Right lung (tissue), 5 donors: ENCODE results near the gene CHMP2B. TPM values are rescaled to one million over a fixed set of nuclear protein-coding genes. Genes with fewer than 3 reads are reported as not detected.
A peak's percentile ranks its signal among the peaks of the same experiment; 100 is the strongest.
"Not testable (repeated sequence)": the region's sequence is repeated elsewhere in the genome, so short reads cannot be mapped to it uniquely, and the experiment has no call there.

Source experiments
- DNase-seq, 2 donors: peaks; one replicate each; pipeline ENCODE4 v3.0.0-alpha.2; 2013
- polyA plus RNA-seq, 5 donors: library from polyadenylated mRNA; unstranded; fragments of 120-200 nt; gene quantifications; one replicate each; pipeline versions ENCODE4 v1.2.1 to v1.2.3, GENCODE V29; 2013; ENCODE audit warnings: inconsistent platforms in 1 of 5, low replicate concordance in 1 of 5; ENCODE audit not compliant: insufficient read length in 5 of 5, insufficient read depth in 1 of 5

CHMP2B gene
- polyA plus RNA-seq, 5 donors: 39.1 to 52.1 (median 46.2) TPM

- peak in 1 of 2 donors; percentile 12 for DNase-seq
These were observed 1.4 kb upstream of the CHMP2B start for GRCh38 chr3:87225659-87226058.

- DNase-seq: no peak
These were observed 681 bp downstream of the CHMP2B start for GRCh38 chr3:87227835-87228144.

DNA sequence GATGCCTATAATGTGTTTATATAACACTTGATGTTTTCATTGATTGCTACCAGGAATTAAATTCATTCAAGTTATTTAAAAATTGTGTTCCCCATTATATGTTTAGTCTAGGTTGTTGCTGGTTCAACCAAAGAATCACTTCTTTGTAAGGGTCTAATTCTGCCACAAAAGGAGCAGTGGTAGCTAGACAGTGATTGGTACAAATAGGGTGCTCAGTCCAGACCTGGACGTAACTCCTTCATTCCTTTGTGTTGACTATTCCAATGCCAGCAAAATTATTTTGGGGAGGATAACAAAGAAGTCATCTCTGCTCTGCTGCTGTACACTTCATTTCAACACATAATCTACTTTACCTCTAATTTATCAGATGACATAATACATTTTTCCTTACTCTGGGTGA lies 1.2 kb downstream of the CHMP2B start:
- no peak for DNase-seq

DNA sequence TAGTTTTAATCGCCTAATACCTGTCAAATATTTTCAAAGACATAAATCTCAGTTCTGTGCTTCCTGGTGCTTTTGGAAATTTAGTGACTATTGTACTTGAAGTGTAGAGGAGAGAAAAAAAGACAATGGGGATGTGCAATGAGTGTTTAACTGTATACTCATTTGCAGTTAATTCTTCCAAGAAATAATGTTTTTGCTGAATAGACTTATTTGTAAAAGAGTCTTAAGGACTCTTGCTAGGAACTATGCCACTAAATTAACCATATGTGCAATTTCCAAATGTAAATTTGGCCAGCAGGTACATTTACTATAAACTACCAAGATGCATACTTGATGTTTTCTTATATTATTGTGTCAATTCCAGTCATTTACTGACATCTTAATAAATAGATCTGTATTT lies 2.0 kb downstream of the CHMP2B start:
- no peak for DNase-seq

DNA sequence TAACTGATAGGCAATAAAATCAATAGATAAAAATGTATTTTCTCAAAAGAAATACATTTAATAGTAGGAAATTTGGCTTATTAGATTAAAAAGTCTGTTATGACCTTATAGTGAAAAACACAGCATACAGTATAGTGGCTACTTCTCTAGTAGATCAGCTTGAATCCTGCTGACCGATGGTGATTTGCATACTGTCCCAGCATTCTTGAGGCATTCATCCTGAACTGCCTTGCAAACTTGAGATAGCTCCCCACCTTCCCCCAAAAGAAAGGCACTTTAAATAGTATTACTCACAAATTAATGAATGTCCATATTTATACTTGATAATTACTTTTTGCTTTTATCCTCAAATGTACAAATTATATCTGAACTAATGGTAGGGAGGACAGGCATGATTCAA lies 6.7 kb downstream of the CHMP2B start:
- no peak for DNase-seq

GRCh38 chr3:87236093-87236492 lies 9.0 kb downstream of the CHMP2B start:
- DNase-seq: no peak

DNA sequence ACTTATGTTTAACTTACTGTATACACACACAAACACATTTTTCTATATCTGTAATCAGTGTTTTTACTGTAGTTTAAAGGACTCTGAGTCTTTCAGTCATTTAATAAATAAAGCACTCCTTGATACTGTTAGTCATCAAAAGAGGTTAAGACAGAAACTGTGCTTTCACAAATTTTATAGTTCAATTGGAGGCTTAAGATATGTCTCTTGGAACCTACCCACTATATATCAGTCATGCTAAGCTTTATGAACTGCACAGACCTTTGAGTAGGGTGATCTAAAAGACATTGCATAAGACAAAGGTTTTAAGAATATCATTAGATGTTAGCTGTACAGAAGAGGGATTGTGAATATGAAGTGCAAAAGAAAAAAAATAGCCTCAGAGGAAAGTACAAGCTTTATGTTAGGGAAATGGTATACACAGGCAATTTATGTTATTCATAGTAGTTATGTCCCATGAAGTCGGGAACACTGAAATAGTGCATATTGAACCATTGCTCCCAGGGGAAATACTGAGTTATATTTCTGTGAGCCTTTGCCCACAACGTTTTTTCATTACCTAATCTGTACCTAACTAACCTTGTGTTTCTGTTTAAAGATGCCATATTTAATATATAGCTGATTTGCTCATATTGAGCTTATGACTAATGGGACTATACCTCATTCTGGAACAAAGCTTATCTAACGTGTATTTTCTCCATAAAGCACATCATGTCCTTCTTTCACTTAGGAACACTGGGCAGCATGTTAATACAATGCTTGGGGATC lies 19.7 kb downstream of the CHMP2B start:
- DNase-seq: no peak

DNA sequence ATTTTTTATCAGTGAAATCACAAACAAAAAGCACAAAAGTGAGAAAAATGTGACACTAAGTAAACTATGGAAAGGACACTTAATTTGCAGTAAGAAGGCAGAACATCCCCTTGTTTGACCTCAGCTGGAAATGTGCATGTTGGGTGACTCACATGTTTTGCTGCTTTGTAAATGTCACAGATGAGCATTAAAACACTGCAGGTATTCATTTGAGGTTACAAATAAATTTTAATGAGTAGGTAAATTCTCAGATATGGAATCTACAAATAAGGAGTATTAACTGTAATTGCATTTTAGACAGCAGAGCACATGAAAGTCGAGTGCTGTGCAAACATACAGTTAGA lies 20.3 kb downstream of the CHMP2B start:
- no peak for DNase-seq

DNA sequence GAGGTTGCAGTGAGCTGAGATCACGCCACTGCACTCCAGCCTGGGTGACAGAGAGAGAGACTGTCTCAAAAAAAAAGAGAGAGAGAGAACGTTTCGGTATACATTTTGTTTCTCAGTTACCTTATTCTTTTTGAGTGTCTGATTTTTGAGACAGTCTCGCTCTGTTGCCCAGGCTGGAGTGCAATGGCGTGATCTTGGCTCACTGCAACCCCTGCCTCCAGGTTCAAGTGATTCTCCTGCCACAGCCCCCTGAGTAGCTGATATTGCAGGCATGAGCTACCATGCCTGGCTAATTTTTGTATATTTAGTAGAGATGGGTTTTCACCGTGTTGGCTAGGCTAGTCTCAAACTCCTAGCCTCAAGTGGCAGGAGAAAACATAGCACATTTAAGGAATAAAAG lies 21.1 kb downstream of the CHMP2B start:
- DNase-seq: not testable (repeated sequence)

GRCh38 chr3:87248831-87249230 lies 21.7 kb downstream of the CHMP2B start:
- no peak for DNase-seq

GRCh38 chr3:87250009-87250408 lies 22.9 kb downstream of the CHMP2B start:
- no peak for DNase-seq

- DNase-seq: peak in 1 of 2 donors; percentile 24
These were observed 33.2 kb downstream of the CHMP2B start for GRCh38 chr3:87260270-87260669.

DNA sequence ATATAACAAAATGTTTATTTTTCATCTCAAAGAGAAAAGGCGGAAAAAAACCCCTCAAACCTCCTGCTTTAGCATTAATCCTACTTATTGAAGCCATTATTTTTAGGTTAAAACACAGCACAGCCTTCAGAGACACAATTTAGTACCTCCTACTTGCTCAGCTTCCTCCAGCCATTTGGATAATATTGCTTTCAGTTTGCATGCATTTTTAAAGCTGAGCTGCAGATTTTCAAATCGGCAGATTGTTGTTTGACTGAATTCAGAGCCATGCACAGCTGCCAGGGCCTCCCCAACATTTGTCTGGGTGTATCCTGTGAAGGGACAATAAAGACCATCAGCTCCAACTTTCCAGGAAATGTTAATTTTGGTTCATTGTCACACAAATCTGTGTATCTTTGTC lies 34.8 kb downstream of the CHMP2B start:
- DNase-seq: no peak

DNA sequence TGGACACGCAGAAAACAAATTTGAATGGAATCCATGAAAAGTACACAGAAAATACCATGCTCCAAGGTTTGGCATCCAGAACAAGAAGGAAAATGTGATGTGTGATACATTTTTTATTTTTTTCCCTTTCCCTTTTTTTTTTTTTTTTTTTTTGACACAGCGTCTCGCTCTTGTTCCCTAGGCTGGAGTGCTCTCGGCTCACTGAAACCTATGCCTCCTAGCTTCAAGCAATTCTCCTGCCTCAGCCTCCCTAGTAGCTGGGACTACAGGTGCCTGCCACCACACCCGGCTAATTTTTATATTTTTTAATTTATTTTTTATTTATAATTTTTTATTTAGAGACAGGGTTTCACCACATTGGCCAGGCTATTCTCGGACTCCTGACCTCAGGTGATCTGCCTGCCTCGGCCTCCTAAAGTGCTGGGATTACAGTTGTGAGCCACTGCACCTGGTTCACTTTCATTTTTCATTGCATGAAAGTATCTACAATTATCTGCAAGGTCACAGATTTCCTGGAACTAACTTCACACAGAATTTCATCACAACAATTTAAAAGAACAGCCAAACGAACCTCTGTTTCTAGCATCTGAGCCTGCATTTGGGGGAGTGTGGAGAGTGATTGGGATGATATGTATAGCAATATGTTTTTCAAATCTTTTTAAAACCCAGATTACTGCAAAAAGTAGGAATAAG lies 41.0 kb downstream of the CHMP2B start:
- no peak for DNase-seq

DNA sequence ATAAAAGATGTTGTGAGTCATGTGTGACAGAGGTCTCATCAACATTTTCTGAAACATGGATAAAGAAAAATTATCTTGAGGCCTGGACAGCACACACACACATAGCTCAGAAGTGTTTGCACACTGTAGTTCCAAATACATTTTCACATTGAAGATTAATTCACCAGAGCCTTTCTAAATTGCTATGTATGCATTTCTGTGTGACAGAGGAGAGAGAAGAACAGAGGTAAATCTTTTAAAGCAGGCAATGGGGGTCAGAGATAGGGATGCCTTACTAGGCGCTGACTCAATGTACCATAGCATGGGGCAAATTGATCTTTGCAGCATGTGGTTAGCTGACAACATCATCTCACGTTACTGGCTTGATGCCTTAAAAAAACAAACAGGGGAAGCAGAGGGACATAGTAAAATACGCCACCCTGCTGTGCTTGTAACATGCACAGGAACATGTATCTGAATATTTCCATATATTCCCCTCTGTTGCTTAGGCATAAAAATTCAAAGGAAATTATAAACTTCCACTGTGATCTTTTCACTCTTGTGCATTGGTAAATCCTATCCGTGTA lies 41.6 kb downstream of the CHMP2B start:
- DNase-seq: no peak

DNA sequence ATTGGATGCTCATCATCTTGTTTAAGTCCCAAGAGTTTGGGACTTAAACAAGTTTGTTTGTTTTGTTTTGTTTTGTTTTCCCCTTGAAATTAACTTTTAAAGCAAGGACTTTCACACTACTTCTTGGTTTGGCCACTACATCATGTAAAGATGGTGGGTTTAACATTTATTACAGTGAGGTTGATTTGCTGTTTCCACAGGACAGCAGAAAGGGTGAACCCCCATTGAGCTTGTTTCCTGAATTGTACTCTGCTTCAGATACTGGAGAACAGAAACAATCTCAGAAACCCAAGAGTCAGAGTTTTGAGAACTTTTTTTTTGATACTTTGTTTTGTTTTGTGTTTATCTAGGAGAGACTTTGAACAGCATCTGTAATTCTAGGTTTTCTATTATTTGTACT lies 42.6 kb downstream of the CHMP2B start:
- no peak for DNase-seq

DNA sequence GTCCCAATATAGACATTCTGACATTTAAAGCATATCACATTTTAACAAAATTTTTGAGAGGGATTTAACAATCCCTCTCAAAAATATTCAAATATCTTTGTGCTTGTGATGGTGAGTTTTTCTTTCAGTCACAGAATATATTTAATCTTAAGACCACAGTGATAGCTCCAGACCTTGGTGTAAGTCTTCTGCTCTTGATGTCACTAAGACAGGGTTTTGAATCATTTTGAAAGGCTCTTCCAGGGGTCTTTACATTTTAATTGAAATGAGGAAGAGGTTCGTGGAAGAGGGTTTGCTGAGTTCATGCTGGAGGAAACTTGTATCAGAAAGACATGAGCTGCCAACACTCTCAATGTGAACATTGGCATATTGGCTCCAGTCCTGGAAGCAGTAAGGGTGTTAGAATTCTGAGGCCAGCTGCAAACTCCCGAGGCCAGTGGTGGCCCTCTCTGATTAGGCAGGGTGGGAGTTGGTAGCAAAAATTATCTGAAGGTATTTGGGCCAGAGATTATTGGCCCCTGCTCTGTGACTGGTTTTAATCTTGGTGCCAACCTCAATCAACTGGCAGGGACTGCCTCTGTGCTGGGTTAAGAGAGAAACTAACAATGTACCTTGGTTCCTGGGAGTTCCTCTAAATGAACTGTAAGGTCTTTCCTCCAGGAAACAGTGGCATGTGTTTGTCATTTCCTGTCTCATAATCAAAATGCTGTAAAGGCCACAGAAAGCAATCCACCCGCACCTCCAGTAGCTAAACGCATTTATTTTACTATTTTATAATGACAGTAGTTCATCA lies 44.0 kb downstream of the CHMP2B start:
- DNase-seq: no peak

- no peak for DNase-seq
These were observed 45.7 kb downstream of the CHMP2B start for GRCh38 chr3:87272718-87273341.

DNA sequence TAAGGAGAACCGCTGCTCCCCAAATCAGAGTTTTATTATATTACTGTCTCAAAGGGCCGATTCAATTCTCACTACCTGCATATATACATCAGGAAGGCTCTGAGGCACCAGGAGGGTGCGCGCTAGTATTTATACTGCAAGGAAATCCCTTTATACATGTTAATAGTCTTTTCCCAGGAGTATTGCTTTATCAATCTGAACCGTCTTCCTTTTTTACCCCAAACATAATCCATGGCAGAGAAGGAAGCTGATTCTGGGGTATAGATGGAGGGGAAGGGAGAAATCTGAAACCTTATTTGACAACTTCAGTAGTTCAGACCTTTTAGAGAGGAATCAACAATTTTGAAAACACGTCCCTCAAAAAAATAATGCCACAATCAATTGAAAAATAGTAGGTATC lies 49.4 kb downstream of the CHMP2B start, which contains the start of gene POU1F1:
Gene POU1F1 (minus strand): TSS at position 101 of the 400 bp plus-strand sequence. CDS start 122 bp downstream, outside the sequence.
- no peak for DNase-seq

DNA sequence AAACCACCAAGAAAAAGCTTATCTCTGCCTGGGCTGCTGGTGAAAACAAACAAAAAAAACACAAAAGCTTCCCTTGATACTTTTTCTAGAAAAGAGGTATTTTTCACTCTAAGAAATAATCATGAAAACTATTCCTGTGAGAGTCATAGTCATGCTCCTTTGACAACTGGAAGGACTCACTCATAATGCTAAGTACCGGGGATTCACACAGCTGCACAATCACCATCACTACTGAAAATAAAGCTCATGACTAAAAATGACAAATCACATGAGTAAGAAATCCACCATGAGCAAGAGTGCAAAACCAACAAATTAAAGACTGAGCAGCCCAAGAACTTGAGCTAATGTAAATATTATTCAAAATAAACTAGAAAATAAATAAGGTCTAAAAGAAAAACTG lies 59.9 kb downstream of the CHMP2B start:
- DNase-seq: no peak

- no peak for DNase-seq
These were observed 61.3 kb downstream of the CHMP2B start for GRCh38 chr3:87288446-87288845.

- peak in 1 of 2 donors; percentile 23 for DNase-seq
These were observed 71.1 kb downstream of the CHMP2B start for GRCh38 chr3:87298111-87298718.
